Lower lobe of right lung (tissue), 2 donors: ENCODE measurements around the gene PPP2R2C. TPM values are rescaled to one million over a fixed set of nuclear protein-coding genes. Genes with fewer than 3 reads are reported as not detected.

Experiments
- ATAC-seq, 2 donors: fragments of 200-7000 bp; cut with Tn5 transposase; one replicate each; pipeline ENCODE4 v1.9.1; 2020 to 2022; ENCODE audit warnings: mild to moderate bottlenecking in 2 of 2, moderate library complexity in 2 of 2
- DNase-seq: peaks from one replicate; pipeline ENCODE4 v3.0.0-alpha.2; 2020
- H3K27ac ChIP-seq: fragments of 200-600 bp; one replicate; pipeline ENCODE4 v1.8.0; 2022
- H3K27me3 ChIP-seq: fragments of 200-600 bp; one replicate; pipeline ENCODE4 v1.8.0; 2022; ENCODE audit warnings: low read depth
- H3K36me3 ChIP-seq: fragments of 200-600 bp; one replicate; pipeline ENCODE4 v1.8.0; 2022; ENCODE audit warnings: mild to moderate bottlenecking
- H3K4me1 ChIP-seq: fragments of 200-600 bp; one replicate; pipeline ENCODE4 v1.8.0; 2022
- H3K4me3 ChIP-seq: fragments of 200-600 bp; one replicate; pipeline ENCODE4 v1.8.0; 2022; ENCODE audit warnings: mild to moderate bottlenecking
- H3K9me3 ChIP-seq: fragments of 200-600 bp; one replicate; pipeline ENCODE4 v1.8.0; 2022
- intact Hi-C: fragments of 100-400 bp; cut with DNase I; formaldehyde crosslinking; loops from one replicate; pipeline ENCODE4 v1.11.0; 2022
- total RNA-seq: library from RNA; stranded (reverse); fragmentation: NEBNext Ultra II Directional; extraction: Animal tissue kit (Norgen Biotek cat#: 25700); gene quantifications from one replicate; pipeline ENCODE4 v1.2.1, GENCODE V29; 2021
- TF ChIP-seq, protein P1 (sequence below): fragments of 200-600 bp; IDR thresholded peaks from one replicate; pipeline ENCODE4 v1.8.0; 2022; ENCODE audit warnings: antibody characterized with exemption, mild to moderate bottlenecking
- donor health status: DM: no; HTN: yes; CAD: no; lungs with severe emphysema.

Gene PPP2R2C
- total RNA-seq, 1 donor from 2014 or later, result not detected

DNA sequence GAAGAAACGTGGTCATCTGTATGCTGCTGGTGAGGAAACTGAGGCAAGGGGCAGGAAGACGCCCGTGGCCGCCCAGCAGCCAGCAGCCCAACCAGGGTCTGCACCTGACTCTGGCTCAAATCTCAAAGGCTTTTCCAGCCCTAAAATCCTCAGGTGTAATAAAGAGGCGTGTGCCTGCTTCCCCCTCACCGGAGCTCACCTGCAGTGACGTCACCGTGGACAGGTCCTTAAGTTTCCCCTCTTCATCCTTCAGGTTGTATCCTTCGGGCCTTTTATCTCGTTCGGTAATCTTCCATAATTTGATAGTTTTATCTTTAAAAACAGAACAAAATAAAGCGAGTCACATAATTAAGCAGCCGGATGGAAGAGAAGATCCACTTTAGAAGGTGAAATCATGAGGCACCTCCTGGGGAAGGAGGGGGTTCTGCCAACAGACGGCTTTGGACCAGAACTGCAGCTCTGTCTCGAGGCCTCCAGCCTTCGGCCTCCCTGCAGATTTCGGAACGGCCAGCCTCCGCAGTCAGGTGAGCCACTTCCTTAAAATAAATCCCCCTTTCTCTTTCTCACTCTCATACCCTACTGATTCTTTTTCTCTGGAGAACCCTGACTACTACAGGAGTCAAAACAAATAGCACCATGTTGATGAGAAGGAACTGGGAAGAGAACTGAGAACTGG, 96.7 kb downstream of the PPP2R2C start:
- no peak overlapping the region for H3K27ac ChIP-seq
- no peaks in the 10 kb centered on the region for H3K9me3 ChIP-seq
- no peak overlapping the region for H3K4me3 ChIP-seq
- no peaks in the 10 kb centered on the region for H3K36me3 ChIP-seq
- H3K4me1 ChIP-seq, result no peaks in the 10 kb centered on the region
- no peak for ATAC-seq
- DNase-seq, result peak; percentile 21
- peaks cover 28% of the 10 kb centered on the region for H3K27me3 ChIP-seq
- intact Hi-C loops, result no loop called here
- TF ChIP-seq, protein P1, sequence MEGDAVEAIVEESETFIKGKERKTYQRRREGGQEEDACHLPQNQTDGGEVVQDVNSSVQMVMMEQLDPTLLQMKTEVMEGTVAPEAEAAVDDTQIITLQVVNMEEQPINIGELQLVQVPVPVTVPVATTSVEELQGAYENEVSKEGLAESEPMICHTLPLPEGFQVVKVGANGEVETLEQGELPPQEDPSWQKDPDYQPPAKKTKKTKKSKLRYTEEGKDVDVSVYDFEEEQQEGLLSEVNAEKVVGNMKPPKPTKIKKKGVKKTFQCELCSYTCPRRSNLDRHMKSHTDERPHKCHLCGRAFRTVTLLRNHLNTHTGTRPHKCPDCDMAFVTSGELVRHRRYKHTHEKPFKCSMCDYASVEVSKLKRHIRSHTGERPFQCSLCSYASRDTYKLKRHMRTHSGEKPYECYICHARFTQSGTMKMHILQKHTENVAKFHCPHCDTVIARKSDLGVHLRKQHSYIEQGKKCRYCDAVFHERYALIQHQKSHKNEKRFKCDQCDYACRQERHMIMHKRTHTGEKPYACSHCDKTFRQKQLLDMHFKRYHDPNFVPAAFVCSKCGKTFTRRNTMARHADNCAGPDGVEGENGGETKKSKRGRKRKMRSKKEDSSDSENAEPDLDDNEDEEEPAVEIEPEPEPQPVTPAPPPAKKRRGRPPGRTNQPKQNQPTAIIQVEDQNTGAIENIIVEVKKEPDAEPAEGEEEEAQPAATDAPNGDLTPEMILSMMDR, result no peak

DNA sequence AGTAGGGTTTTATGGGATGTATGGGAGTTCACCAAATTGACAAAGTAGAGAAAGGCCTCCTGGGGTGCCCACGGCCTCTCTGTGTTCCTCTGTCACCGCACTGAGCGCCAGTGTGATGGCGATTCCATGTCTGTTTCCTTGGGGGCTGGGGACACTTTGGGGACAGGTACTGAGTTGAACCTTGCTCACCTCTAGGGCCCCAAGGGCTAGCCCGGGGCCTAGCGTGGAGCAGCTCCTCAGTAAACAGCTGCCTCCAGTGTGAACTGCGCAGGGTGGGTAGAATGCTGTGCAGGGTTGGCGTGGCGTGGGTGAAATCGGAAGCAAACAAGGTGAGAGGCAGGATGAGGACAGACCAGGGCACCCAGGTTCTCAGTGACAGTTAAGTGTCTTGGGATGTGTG, 97.8 kb downstream of the PPP2R2C start:
- Histone ChIP-seq H3K27ac (no peak overlapping the region), H3K4me3 (no peak overlapping the region), H3K9me3 (no peaks in the 10 kb centered on the region), H3K36me3 (no peaks in the 10 kb centered on the region), H3K4me1 (no peaks in the 10 kb centered on the region), H3K27me3 (peaks cover 19% of the 10 kb centered on the region)
- TF ChIP-seq, protein P1, result no peak
- ATAC-seq (no peak), DNase-seq (peak; percentile 10)
- intact Hi-C loops, result no loop called here

DNA sequence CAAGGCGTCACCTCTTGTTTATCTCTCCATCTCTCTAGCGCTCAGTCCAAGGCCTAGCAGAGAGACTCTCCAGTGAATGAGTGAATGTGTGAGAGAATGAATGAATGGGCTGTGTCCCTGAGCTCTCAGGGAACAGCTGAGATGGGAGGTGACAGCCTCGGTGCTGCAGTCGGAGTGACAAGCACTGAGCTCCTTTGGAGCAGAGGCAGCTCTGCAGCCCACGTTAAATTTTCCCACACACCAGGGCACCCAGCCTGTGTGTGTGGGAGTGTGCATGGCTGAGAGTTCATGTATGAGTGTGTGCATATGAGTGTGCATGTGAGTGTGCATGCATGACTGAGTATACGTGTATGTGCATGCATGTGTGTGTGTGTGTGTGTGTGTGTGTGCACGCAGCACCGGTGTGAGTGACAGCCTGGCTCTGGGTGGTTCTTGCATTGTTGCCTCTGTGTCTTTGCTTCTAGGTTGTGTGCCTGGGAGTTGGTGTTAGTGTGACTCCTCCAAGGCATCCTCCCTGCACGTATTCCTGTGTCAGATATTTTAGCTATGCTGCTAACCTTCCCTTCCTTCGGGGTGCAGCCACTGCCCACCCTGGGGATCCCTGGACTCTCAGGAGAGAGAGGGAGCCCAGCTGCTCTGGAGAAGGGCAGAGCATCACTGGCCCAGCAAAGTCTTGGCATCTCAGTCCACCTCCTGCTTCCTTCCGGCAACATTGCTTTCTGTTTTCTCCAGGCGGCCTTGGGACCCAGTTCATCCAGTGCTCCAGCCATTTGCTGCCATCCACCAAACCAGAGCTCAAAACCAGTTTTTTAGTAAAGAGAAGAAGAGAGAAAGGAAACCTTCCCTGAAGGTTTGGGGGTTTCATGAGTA, 98.6 kb downstream of the PPP2R2C start:
- H3K9me3 ChIP-seq, result no peaks in the 10 kb centered on the region
- peaks cover 16% of the 10 kb centered on the region for H3K27me3 ChIP-seq
- ATAC-seq, result no peak
- no peak overlapping the region for H3K4me3 ChIP-seq
- DNase-seq, result peak; percentile 14
- no peak overlapping the region for H3K27ac ChIP-seq
- intact Hi-C loops, result no loop called here
- H3K36me3 ChIP-seq, result no peaks in the 10 kb centered on the region
- TF ChIP-seq, protein P1, result no peak
- H3K4me1 ChIP-seq, result no peaks in the 10 kb centered on the region

DNA sequence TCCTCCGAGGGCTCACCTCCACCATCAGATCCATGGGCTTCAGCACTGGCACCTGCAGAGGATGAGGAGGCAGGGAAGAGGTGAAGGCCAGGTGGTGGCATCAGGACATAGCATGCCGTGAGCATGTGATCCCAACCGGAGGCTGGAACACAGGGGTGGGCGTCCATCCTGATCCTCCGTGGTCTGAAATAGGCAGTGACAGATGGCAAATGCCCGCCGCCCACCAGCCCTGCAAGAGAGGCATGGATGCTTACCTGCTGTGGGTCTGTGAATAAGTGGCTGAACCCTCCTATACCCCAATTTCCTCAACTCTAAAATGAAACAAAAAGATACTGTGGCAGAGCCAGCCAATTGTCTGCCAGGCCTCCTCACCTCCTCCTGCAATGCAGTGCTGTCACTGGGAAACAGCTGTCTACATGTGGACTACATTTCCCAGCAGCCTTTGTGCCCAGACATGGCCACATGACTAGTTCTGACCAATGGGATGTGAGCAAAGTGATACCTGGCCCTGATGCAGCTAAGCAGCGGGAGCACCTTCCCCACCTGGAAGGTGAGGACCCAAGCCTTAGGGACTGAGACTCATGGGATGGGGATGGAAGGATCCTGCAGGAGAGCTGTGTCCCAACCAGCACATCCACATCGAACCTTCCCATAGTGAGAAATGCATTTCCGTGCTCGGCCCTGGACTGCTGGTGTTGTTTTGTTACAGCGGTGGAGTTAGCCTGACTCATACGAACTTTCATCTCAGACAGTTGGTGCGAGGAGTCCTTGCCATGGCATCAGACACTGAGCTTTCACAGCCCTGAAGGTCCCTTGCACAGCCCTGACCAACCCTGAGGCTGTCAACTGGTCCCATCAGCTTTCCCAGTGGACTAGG, 99.5 kb downstream of the PPP2R2C start:
- H3K36me3 ChIP-seq, result no peaks in the 10 kb centered on the region
- TF ChIP-seq, protein P1, result no peak
- DNase-seq, result no peak
- no peak overlapping the region for H3K27ac ChIP-seq
- no peak overlapping the region for H3K4me3 ChIP-seq
- no peaks in the 10 kb centered on the region for H3K4me1 ChIP-seq
- H3K27me3 ChIP-seq, result peaks cover 21% of the 10 kb centered on the region
- peak in 1 of 2 donors; percentile 40 for ATAC-seq
- no peaks in the 10 kb centered on the region for H3K9me3 ChIP-seq
- intact Hi-C loops, result no loop called here

DNA sequence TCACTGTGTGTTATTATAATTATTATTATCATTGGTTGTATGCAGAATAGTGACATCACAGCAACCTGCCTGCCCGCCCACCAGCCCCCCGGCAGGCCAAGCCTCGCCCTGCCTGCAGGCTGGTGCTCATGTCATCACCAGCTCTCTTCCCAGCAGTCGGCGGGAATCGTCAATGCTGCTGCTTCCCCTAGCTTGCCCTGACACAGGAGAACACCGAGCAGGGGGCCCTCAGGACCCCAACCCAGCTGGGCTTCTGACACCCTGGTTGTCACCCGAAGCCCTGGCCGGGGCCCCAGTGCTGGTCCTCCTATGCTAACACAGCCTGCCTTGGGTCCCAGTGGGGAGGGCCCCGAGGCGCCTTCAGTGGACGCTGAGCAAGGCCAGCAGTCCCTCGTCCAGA, 100.6 kb downstream of the PPP2R2C start:
- no peaks in the 10 kb centered on the region for H3K4me1 ChIP-seq
- no peak for DNase-seq
- H3K27me3 ChIP-seq, result peaks cover 24% of the 10 kb centered on the region
- TF ChIP-seq, protein P1, result no peak
- H3K36me3 ChIP-seq, result no peaks in the 10 kb centered on the region
- H3K4me3 ChIP-seq, result no peak overlapping the region
- no peaks in the 10 kb centered on the region for H3K9me3 ChIP-seq
- ATAC-seq, result no peak
- intact Hi-C loops, result no loop called here
- H3K27ac ChIP-seq, result no peak overlapping the region
